ENCODE measurements around the gene TSKU.

Gene TSKU

DNA sequence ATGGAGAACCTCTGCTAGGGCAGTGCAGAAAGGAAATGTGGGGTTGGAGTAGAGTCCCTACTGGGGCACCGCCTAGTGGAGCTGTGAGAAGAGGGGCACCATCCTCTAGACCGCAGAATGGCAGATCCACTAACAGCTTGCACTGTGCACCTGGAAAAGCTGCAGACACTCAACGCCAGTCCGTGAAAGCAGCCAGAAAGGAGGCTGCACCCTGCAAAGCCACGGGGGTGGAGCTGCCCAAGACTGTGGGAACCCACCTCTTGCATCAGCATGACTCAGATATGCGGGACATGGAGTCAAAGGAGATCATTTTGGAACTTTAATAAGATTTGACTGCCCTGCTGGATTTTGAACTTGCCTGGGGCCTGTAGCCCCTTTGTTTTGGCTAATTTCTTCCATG lies 8.7 kb downstream of the TSKU start:
- TF ChIP-seq, protein P1, sequence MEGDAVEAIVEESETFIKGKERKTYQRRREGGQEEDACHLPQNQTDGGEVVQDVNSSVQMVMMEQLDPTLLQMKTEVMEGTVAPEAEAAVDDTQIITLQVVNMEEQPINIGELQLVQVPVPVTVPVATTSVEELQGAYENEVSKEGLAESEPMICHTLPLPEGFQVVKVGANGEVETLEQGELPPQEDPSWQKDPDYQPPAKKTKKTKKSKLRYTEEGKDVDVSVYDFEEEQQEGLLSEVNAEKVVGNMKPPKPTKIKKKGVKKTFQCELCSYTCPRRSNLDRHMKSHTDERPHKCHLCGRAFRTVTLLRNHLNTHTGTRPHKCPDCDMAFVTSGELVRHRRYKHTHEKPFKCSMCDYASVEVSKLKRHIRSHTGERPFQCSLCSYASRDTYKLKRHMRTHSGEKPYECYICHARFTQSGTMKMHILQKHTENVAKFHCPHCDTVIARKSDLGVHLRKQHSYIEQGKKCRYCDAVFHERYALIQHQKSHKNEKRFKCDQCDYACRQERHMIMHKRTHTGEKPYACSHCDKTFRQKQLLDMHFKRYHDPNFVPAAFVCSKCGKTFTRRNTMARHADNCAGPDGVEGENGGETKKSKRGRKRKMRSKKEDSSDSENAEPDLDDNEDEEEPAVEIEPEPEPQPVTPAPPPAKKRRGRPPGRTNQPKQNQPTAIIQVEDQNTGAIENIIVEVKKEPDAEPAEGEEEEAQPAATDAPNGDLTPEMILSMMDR (IDR thresholded peaks at IDR 0.05; ENCODE audit: extremely low read depth, missing control alignments): no peak
- no peak for DNase-seq (ENCODE audit: low spot score)

DNA sequence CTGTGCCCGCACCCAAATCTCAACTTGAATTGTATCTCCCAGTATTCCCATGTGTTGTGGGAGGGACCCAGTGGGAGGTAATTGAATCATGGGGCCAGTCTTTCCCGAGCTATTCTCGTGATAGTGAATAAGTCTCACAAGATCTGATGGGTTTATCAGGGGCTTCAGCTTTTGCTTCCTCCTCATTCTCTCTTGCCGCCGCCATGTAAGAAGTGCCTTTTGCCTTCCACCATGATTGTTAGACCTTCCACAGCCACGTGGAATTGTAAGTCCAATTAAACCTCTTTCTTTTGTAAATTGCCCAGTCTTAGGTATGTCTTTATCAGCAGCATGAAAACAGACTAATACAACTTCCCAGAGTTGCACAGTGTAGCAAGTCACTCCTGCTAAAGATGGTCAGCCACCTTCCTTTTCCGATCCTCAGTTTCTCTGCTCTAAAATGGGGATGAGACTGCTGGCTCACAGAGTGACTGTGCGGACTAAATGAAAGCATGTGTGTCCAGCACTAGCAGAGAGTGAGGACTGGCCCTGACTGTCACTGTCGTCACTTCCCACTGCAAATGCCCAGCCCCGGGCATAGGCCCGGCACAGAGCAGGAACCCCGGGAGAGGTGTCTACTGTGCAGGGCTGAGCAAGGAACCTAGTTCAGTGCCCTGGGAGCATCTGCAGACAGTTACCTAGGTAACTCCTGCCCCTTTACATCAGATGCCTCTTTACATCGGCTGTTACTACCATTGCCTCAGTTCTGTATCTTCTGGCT lies 9.5 kb downstream of the TSKU start:
- TF ChIP-seq, protein P1 (IDR thresholded peaks at IDR 0.05; ENCODE audit: extremely low read depth, missing control alignments): no peak
- no peak for DNase-seq (ENCODE audit: low spot score)

DNA sequence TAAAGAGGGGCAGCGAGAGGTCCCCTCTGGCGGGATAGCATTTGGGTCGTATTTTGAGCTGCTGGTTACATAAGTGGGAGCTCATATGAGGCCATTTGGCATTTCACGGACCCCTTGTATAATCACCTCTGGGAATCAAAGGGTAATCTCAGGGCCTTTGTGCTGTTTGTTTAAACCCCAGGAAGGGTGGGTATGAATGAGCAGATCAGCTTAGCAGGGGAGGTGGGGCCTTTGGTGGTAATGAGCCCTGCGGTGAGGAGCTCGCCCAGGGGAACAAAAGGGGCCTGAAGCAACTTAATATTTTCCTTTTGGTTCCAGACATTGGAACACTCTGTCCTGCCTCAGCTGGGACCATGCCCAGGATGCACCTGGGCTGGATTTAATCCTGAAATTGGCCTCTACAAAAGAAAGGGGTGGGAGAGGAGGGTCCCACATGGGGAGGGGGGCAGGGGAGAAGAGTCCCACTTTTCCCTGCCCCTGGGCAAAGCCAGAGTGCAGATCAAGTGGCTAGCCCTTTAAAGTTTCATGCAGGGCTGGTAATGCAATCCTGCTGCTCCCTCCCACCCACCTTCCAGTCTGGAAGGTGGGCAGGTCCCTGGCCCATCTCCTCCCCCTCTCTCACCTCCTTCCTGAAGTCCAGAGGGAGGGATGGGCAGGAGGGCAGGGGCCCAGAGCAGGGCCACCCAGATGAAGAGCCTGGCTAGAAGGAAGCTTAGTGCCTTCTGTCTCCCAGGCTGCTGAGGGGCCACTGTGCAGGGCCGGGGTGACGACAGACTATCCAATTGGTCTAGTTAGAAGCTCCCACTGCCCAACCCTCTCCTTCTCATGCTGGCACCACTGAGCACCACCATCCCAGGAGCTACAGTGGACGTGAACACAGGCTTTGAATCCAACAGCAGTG lies 10.5 kb downstream of the TSKU start:
- peak; percentile 7 for DNase-seq (ENCODE audit: low spot score)
- TF ChIP-seq, protein P1 (IDR thresholded peaks at IDR 0.05; ENCODE audit: extremely low read depth, missing control alignments): no peak

DNA sequence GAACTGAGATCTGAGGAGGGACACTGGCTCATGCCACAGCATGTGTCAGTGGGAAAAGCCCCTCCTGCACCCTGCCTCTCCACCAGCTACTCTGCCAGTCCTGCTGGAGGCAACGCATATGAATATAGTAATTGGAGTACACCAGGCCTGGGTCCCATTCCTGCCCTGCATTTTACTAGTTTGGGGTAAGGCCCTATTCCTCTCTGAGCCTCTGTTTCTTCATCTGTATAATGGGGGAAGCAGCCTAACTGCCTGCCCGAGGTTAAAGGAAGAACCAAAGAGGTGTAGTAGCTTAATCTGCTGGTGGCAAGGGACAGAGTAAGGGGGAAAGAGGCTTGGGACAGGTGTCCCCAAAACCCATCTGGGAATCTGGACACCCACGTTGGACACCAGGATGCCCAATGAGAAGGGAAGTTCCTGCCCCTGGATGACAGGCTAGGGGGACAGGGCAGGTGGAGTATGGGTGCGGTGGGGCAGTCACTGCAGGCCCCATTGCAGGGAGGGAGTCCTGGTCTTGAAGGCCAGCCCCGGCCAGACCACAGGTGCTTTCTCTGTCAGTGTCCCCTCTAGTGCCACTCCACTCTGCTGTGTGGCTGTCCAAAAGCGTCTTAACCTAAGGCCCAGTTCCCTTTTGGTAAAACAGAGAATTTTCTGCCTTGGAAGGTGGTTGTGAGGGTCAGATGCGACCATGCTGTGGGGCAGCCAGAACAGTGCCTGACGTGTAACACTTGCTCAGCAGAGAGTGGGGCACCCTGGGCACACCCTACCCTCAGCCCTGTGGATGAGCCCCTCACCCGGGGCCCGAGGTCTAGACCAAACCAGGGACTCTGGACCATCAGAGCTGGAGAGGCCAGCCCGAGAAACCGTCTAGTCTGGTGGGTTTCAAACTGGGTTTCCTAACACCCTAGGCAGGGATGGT lies 11.5 kb downstream of the TSKU start:
- DNase-seq (ENCODE audit: low spot score): peak; percentile 4
- TF ChIP-seq, protein P1 (IDR thresholded peaks at IDR 0.05; ENCODE audit: extremely low read depth, missing control alignments): no peak

DNA sequence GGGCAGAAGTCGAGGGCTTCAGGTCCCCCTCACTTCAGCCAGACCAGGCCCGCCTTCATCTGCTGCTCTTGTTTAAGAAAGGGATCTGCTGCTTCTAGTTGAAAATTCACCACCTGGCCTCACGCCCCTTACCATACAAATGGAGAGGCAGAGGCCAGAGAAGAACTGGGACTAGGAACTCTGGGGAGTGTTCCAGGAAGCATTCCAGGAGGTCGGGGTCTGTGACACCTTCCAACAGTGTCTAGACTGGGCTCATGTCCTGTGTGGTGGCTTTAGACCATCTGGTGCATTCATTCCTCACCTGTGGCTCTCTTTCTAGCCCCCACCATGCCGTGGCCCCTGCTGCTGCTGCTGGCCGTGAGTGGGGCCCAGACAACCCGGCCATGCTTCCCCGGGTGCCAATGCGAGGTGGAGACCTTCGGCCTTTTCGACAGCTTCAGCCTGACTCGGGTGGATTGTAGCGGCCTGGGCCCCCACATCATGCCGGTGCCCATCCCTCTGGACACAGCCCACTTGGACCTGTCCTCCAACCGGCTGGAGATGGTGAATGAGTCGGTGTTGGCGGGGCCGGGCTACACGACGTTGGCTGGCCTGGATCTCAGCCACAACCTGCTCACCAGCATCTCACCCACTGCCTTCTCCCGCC lies 12.3 kb downstream of the TSKU start:
- TF ChIP-seq, protein P1 (IDR thresholded peaks at IDR 0.05; ENCODE audit: extremely low read depth, missing control alignments): no peak
- no peak for DNase-seq (ENCODE audit: low spot score)

DNA sequence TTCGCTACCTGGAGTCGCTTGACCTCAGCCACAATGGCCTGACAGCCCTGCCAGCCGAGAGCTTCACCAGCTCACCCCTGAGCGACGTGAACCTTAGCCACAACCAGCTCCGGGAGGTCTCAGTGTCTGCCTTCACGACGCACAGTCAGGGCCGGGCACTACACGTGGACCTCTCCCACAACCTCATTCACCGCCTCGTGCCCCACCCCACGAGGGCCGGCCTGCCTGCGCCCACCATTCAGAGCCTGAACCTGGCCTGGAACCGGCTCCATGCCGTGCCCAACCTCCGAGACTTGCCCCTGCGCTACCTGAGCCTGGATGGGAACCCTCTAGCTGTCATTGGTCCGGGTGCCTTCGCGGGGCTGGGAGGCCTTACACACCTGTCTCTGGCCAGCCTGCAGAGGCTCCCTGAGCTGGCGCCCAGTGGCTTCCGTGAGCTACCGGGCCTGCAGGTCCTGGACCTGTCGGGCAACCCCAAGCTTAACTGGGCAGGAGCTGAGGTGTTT lies 12.8 kb downstream of the TSKU start:
- TF ChIP-seq, protein P1 (IDR thresholded peaks at IDR 0.05; ENCODE audit: extremely low read depth, missing control alignments): no peak
- DNase-seq (ENCODE audit: low spot score): no peak

All from GM20000 (cell line).